HG03196 (cell line): ENCODE measurements around the gene CEP295NL.
"Not testable (repeated sequence)": the region's sequence is repeated elsewhere in the genome, so short reads cannot be mapped to it uniquely, and the experiment has no call there.

ENCODE experiments used
- ATAC-seq: cut with Tn5 transposase; IDR thresholded peaks from one replicate; pipeline ENCODE4 v1.9.1; 2021; ENCODE audit not compliant: unreplicated experiment

The CEP295NL gene

GRCh38 chr17:78889531-78889930, 13.5 kb downstream of the CEP295NL start:
- no peak for ATAC-seq

DNA sequence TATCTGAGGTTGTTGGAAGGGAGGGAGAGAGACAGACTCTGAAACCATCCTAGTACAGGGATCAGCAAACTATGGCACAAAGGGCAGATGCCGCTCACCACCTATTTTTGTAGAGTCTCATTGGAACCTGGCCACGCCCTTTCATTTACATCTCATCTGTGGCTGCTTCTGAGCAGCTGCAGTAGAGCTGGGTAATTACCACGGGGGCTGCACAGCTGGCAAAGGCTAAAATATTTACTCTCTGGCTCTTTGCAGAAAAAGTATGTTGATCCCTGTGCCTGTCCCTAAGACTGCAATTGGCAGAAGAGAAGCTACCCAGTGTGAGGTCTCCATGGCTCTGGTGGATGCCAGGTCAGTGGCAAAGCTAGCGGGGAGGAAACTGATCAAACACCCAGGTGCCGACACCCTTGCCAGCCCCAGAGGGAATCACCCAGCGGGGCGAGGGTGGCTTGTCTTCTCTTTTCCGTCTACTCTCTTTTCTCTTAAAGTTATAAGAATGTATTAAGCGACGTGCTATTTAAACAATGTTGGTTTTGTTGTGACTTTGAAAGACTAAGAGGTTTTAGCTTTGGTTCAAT, 14.0 kb downstream of the CEP295NL start:
- no peak for ATAC-seq

DNA sequence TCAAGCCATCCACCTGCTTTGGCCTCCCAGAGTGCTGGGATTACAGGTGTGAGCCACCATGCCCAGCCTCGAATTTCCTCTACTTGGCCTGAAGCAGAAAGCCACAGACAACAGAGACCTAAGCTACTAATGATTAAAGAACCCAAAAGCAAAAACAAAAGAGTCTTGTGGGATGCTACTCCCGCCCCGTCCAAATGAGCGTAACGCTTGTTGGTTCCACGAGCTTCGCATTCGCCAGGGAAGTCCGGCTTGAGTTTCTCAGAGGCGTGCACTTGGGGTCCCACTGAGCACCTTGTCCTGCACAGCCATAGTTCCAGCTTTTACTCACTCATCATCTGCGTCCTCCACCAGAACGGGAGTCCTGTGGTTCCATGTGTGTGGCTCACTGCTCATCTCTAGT, 16.0 kb downstream of the CEP295NL start:
- ATAC-seq, result no peak

GRCh38 chr17:78885956-78886355, 17.0 kb downstream of the CEP295NL start:
- no peak for ATAC-seq

DNA sequence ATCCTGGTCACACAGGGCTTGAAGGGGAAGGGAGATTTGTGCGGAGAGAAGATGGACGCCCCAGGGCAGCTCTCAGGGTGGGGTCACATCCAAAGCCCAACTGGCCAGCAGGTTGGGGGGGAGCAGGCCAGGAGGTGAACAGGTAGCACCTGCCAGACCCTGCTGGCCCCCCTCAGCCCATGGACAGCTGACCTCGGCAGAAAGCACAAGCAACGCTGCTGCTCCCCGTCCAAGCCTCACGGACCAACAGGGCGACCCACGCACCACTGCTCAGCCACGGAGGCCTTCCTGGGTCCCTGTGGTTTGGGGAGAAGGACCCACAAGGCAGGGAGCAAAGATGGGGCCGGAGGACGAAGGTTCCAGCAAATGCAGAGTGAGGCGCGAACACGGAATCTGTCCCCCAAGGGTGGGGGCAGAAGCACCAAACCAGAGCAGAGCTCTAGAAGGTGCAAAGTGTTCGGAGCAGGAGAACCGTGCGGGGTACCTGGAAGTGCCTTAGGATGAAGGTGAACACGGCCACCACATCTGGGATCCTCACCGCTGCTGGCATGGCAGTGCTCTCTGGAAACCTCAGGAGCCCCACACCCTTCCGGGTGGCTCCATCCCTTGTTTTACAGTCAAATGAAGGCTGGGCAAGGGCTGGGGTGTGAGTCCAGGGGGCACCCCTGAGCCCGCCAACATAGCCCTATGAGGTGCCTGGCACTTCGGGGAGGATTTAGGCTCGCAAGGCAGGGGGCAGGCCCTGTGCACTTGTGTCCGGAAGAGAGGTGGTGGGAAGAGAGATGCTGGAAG, 17.9 kb downstream of the CEP295NL start:
- no peak for ATAC-seq

DNA sequence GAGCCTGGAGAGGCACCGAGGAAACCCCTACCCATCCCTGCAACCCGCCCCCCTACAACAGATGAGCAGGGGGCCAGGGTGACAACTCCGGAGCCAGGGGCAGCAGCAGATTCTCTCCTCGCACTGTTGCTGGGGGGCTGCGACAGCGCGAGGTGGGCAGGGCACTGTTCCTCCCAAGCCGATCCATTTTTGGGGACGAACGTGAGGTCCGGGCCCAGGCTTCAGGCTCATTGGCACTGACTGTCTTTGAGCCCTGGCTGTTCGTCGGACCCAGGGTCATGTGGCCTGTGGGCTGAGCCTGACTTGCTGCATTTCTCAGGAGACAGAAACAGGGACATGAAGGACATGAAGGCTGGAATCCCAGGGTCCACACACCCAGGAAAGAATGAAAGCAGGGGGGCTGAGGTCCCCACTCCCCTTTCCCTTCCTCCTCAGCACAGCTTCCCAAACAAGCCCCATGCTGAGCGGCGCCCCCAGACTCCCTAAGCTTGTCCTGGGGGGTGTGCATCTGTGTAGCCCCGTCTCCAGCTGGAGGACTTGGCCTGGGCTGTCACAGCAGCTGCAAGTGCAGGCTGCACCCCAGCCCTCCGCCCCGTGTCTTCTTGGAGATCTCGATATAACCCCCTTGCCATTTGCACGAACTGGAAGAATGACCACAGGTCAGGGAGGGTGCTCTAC, 18.7 kb downstream of the CEP295NL start:
- no peak for ATAC-seq

DNA sequence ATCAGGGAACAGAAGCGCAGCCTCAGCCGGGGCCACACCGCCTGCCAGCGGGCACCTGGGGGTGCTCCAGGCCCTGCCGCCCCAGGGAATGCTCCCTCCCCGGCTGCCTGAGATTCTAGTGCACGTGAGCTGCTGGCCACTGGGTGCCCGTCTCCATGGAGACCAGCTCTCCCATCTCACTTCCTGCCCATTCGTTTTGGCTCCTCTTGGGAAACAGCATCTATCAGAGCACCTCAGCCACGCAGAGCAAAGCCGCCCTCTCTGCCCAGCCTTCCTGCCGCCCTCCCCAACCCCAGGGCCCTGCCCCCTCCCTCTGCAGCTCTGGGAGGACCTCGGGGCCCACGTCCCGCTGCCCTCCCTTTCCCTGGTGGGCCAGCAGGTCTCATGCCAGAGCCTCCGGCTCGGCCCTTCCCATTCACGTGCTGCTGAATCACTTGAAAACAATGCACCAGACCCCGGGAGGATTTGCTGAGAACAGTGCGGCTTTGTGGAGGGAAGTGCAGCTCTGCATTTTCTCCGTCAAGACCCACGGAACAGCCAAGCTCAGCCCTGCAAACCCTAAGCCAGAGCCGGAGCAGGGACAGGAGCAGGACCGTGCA, 19.4 kb downstream of the CEP295NL start:
- ATAC-seq, result no peak

DNA sequence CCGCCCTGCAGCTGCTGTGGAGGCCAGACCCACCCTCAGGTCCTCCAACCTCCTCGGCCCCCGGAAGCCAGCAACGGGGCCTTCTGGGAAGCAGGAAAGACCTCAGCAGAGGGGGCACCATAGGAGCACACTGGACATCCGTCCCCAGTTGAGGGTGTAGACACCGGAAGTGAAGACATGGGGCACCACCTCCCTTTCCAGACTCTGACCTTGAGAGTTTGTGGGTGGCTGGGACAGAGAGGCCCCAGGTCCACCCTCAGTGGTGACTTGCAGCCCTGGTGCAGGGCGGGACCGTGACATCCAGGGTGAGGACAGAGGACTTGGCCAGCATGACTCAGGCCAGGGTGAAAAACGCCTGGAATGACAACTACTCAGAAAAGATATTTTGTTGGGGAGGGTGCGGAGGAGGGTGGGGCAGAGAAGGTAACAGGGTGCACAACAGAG, 19.9 kb downstream of the CEP295NL start:
- no peak for ATAC-seq

- ATAC-seq, result no peak
These were observed 20.4 kb downstream of the CEP295NL start for GRCh38 chr17:78882540-78883088.

DNA sequence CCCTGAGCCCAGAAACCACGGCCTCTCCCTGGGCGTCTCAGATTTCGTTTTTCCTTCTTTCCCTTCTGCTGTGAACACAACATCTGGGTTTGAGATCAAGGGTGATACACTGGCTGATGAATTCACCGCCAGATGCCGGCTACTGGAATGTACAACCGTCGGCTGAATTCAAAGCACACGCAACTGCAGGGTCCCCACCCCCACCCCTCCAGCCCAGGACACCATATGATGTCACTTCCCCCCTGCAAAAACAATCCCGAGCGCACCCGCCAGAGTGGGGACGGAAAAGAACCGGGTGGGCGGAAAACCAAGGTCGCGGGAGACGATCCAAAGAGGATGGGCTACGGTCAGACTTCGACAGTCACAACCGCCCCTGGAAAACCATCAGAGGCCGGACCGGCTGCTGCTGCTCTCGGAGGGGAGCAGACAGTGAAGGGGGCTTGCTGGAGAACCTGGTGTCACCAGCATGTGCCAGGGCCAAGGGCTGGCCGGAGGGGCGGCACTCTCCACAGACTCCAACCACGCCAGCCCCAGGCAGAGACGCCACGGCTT, 23.3 kb downstream of the CEP295NL start:
- no peak for ATAC-seq

DNA sequence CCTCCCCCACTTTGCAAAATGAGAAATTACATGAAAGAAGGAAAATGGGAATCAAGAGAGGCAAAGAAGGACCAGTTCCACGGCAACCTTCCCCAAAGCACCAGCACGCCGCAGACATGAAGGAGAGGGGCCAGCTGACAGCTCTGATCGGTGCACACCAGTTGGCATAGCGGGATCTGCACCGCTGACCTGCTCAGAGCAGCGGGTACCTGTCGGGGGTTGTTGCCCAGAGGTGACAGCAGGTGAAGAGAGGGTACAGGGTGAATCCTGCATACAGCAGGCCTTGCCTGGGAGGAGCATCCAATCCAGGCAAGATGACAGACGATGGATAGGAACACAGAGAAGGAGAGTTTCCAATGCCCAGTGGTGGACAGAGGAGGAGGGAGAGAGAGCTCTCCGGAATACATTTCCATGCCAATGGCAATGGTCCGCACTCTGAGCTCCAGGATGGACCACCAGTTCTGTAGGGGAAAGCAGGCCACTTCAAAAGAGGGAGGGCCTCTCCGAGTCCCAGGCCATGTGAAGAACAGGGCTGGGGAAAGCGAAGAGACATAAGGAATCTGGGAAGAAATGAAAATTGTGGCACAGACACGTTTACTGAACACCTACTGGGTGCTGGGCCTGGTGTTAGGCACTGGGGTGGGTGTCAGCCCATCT, 24.0 kb downstream of the CEP295NL start:
- ATAC-seq, result no peak

DNA sequence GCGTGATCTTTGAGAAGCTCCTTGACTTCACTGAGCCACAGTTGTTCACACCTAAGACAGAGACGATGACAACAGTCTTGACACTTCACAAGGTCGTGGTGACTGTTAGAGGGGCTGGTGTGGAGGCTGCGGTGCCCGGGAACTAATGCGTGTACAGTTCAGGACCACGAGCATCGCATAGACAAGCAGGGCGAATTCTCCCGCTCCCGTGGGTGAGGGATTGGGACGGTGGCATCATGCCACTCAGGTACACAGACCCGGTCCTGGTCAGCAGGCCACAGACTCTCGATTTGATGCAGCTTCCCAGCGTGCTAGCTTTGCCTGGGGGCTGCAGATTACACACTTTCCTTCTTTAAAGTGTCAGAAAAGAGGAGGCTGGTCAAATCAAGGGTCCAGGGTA, 24.7 kb downstream of the CEP295NL start:
- no peak for ATAC-seq

GRCh38 chr17:78876954-78877517, 26.0 kb downstream of the CEP295NL start:
- not testable (repeated sequence) for ATAC-seq

DNA sequence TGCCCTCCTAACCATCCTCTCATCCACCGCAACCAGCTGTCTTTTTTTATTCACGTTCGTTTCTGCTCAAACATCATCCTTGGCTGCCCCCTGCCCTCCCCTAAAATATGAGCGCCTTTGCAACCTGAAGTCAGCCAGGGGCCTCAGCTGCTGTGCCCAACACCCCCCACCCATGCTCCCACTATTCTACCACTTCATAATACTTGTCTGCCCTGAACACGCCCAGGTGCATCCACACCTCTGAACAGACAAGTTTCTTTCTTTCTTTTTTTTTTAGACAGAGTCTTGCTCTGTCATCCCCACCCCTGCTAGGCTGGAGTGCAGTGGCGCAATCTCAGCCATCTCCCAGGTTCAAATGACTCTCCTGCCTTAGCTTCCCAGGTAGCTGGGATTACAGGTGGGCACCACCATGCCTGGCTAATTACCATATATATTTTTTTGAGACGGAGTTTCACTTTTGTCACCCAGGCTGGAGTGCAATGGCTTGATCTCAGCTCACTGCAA, 26.9 kb downstream of the CEP295NL start:
- no peak for ATAC-seq

GRCh38 chr17:78875363-78876093, 27.5 kb downstream of the CEP295NL start:
- ATAC-seq, result no peak

- ATAC-seq, result no peak
These were observed 29.3 kb downstream of the CEP295NL start for GRCh38 chr17:78873519-78874340.

DNA sequence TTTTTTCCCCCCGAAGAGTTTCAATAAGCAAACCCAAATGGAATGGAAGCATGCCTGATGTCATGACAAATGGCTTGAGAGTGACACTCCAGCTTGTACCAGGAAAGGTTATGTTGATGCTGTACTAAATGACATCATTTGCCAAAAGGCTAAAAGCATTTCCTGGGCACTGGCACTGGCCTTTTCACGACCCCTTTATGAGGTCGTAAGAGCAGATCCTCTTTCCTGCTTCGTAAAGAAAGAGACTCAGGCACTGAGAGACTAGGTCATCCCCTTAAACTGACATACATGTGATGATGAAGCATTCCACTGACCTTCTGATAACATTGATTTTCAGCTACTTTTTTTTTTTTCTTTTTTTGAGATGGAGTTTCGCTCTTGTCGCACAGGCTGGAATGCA, 30.5 kb downstream of the CEP295NL start:
- ATAC-seq, result no peak

DNA sequence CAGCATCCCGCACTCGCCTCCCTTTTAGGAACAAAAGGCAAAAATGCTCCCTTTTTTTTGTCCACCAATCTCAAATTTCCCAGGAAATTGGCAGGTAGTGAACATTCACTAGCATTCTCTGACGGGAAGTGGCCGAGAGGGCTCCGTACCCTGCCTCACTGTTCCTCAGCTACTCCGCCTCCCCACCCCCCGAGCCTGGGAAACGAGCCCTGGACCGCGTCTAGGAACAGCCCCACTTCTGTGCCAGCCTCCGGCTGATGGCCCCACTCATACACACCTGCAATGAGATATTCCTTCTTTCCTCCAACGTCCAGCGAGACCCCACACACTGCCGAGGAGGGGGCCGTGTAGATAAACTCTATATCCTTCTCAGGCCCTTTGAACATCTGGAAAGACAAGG, 32.4 kb downstream of the CEP295NL start:
- no peak for ATAC-seq

DNA sequence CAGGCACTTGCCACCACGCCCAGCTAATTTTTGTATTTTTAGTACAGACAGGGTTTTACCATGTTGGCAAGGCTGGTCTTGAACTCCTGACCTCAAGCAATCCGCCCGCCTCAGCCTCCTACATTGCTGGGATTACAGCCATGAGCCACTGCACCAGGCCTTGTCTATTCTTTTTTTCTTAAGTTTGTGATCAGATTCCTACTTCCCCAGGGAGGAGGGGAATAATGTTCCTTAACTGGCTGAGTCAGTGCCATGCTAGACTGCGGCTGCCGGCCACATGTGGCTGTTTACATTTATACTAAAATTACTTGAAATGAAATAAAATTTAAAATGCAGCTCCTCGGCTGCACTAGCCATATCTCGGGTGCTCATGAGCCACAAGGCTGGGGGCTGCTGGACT, 34.6 kb downstream of the CEP295NL start:
- no peak for ATAC-seq
